D721Med (cell line): Measurements from ENCODE around the gene CCDC92.
"Not testable (repeated sequence)": the region's sequence is repeated elsewhere in the genome, so short reads cannot be mapped to it uniquely, and the experiment has no call there.

ENCODE experiments used
- DNase-seq: peaks from one replicate; pipeline ENCODE4 v3.0.0; 2011; ENCODE audit warnings: low spot score; ENCODE audit not compliant: insufficient read length
- FAIRE-seq: peaks from 2 replicates; lab custom pipeline; 2011; peaks lifted over from hg19 to GRCh38; lab: Jason Lieb, UNC
- CTCF ChIP-seq: IDR thresholded peaks from 2 replicates; pipeline ENCODE4 v1.5.1; 2012; ENCODE audit warnings: mild to moderate bottlenecking, control low read depth; ENCODE audit not compliant: insufficient read depth; ENCODE audit errors: missing control alignments

The CCDC92 gene

GRCh38 chr12:123914726-123915333 lies 57.8 kb downstream of the CCDC92 start:
- DNase-seq (no peak), FAIRE-seq (no peak)
- TF ChIP-seq CTCF, result no peak

- FAIRE-seq (no peak), DNase-seq (no peak)
- TF ChIP-seq CTCF, result no peak
Measured at GRCh38 chr12:123912415-123913380, 59.9 kb downstream of the CCDC92 start.

DNA sequence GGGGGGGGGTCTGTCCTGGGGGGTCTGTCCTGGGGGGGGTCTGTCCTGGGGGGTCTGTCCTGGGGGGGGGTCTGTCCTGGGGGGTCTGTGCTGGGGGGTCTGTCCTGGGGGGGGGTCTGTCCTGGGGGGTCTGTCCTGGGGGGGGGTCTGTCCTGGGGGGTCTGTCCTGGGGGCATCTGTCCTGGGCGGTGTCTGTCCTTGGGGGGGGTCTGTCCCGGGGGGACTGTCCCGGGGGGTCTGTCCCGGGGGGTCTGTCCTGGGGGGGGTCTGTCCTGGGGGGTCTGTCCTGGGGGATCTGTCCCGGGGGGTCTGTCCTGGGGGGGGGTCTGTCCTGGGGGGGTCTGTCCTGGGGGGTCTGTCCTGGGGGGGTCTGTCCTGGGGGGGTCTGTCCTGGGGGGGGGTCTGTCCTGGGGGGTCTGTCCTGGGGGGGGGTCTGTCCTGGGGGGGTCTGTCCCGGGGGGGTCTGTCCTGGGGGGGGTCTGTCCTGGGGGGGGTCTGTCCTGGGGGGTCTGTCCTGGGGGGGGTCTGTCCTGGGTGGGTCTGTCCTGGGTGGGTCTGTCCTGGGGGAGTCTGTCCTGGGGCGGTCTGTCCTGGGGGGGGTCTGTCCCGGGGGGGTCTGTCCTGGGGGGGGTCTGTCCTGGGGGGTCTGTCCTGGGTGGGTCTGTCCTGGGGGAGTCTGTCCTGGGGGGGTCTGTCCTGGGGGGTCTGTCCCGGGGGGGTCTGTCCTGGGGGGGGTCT lies 60.8 kb downstream of the CCDC92 start:
- not testable (repeated sequence) for DNase-seq, FAIRE-seq

DNA sequence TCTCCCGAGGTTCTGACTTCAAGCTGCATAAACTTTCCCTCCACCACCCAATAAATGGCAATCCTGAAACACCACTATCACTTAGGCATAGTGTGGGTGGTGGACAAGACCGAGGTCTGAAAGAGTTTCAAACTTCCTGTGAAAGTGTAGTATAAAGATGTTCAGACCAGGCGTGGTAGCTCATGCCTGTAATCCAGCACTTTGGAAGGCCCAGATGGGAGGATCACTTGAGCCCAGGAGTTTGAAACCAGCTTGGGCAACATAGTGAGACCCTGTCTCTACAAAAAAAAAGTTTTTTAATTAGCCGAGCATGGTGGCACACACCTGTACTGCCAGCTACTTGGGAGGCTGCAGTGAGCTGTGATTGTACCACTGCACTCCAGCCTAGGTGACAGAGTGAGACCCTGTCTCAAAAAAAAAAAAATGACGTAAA lies 61.9 kb downstream of the CCDC92 start:
- FAIRE-seq (no peak), DNase-seq (no peak)
- TF ChIP-seq CTCF, result no peak

DNA sequence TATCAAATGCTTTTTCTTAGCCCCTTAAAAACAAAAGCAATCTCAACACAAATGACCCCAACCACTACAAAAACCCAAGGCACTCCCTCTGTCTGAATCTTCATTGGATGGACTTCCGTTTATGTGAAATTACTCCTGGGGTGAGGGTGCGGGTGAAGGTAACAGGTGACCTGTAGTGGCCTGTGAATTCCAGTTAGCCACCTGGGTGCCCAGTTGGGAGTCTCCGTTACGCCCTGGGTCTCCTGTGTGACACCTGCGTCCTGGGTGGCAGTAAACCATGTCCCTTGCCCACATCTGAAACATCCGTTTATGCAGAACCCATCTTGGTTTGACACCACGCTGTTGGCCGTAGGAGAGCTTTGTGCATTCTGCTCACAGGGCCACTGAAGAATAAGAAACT lies 62.6 kb downstream of the CCDC92 start:
- DNase-seq, result no peak
- TF ChIP-seq CTCF, result no peak
- no peak for FAIRE-seq

DNA sequence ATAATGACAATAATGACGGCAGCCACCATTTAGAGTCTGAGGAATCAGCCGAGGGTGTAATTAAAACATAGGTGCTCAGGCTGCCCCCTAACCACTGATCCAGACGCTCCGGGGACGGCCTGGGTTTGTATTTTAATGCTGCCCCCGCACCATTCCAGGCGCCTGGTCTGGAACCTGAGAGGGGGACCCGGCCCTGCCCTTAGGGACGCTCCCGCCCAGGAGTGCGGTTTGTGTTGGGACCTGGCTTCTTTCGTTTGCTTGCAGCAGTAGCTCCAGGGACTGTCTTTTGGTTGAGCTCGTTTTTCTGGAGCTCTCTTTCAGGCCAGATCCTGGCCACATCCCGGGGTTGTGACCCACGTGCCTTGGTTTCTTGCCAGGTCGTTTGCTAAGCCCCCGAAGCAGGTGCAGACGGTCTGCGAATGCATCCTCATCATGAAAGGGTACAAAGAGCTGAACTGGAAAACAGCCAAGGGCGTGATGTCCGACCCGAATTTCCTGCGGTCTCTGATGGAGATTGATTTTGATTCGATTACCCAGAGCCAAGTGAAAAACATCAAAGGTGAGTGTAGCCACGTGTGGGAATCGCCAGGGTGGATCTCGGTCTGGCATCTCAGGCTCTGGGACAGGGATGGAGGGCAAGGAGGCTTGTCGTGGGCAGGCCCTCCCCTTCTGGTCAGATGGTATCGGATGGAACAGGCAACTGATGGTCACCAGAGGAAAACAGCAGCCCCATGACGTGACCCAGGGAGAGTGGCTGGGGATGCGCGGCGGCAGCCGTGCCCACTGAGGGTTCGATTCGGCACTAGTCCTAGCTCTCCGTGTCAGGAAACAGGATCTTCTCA lies 63.5 kb downstream of the CCDC92 start:
- DNase-seq, result no peak
- no peak for FAIRE-seq

More for the DNA sequence above, 63.5 kb downstream of the CCDC92 start:
- TF ChIP-seq CTCF, result no peak
